Peyer's patch (tissue), 4 donors: ENCODE measurements around the gene ADAMTSL3.

Source experiments
- CTCF ChIP-seq, 6 experiments: fragments of 450-650 bp in 4 of 6; fragments of 200-600 bp in 2 of 6; sonication (generic) in 1 of 6; IDR thresholded peaks; one replicate each; pipeline ENCODE4 v1.5.1; 2017 to 2019; ENCODE audit warnings: antibody characterized with exemption in 6 of 6, mild to moderate bottlenecking in 3 of 6, moderate library complexity in 1 of 6
- POLR2A ChIP-seq, 2 donors: fragments of 450-650 bp; IDR thresholded peaks; one replicate each; pipeline ENCODE4 v1.5.1; 2017; ENCODE audit warnings: antibody characterized with exemption in 2 of 2, mild to moderate bottlenecking in 2 of 2, moderate library complexity in 2 of 2

DNA sequence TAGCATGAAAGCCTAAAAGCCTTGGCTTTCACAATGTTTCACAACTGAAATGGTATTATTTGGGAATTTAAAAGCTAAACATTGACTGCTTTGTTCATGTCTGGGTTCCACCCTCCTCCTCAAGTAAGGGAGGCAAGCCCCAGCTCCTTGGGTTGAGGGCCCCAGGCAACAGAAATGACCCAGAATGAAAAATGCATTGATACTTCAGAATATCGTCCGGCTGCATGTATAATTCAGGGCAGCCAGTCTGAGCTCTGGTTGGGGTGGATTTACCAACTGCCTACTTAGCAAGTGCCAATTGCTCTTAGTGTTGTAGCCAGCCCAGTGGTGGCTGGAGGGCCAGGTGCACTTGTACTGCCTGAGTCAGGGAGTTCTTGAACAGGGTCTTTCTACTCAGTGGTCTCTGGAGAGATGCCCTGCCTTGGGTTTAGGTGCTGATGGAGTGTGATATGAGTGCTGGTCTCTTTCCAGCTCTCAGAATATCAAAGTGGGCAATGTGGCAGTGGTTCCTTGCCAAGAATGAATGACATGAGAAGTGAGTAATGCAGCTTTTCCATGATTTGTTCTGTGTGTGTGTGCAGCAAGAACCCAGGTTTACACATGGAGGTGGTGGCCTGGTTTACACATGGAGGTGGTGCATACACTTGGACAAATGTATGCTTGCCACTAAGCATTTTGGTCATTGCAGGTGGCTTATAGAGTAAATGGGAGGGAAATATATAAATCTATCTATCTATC lies 40.9 kb upstream of the ADAMTSL3 start:
- no peak for TF ChIP-seq CTCF (IDR thresholded peaks at IDR 0.05)
- no peak for TF ChIP-seq POLR2A (IDR thresholded peaks at IDR 0.05)
